ENCODE measurements around the gene FNDC4.

- no peak for TF ChIP-seq EZH2phosphoT487 (IDR thresholded peaks at IDR 0.05; ENCODE audit: borderline replicate concordance, low read depth, low read length)
- TF ChIP-seq CTCF (conservative IDR thresholded peaks at IDR 0.05; ENCODE audit: low read length), result no peak
Measured at GRCh38 chr2:27492557-27492956, 2.4 kb downstream of the FNDC4 start.

All from OCI-LY7 (cell line).